B cell (primary cell): ENCODE data around the gene RMDN2. TPM values are rescaled to one million over a fixed set of nuclear protein-coding genes. Genes with fewer than 3 reads are reported as not detected.

ENCODE experiments used
- ATAC-seq: fragments of 200-7000 bp; cut with Tn5 transposase; one replicate; pipeline ENCODE4 v1.10.0; 2021; ENCODE audit warnings: low read depth, mild to moderate bottlenecking, moderate number of reproducible peaks, moderate library complexity
- CTCF ChIA-PET: fragments of 350-600 bp; sonication (Branson Sonifier 250); formaldehyde crosslinking; loops from one replicate; lab custom pipeline; 2021; ENCODE audit warnings: antibody characterized with exemption, inconsistent platforms; lab: Charles Lee
- POLR2A ChIA-PET: fragments of 350-600 bp; sonication (Branson Sonifier 250); formaldehyde crosslinking; loops from one replicate; lab custom pipeline; 2021; ENCODE audit warnings: antibody characterized with exemption; lab: Charles Lee
- DNase-seq: peaks from one replicate; pipeline ENCODE4 v3.0.0; 2013
- H2AFZ ChIP-seq: 2 replicates; pipeline ENCODE4 v1.6.1; 2012; ENCODE audit warnings: mild to moderate bottlenecking, low read depth, low read length; ENCODE audit not compliant: insufficient read depth, poor library complexity, severe bottlenecking
- H3K27ac ChIP-seq, 2 donors: 1 replicate in 1 of 2; 2 replicates in 1 of 2; pipeline ENCODE4 v1.5.1; 2012 to 2013; ENCODE audit warnings: low read length in 2 of 2, mild to moderate bottlenecking in 2 of 2, moderate library complexity in 1 of 2
- H3K27me3 ChIP-seq, 4 experiments: fragments of 200-600 bp in 1 of 4; sonication (generic) in 1 of 4; replicated peaks in 1 of 4; 1 replicate in 2 of 4; 2 replicates in 2 of 4; pipeline versions ENCODE4 v1.6.1 to v1.7.0; 2013 to 2016; ENCODE audit warnings: low read length in 3 of 4, mild to moderate bottlenecking in 2 of 4, mixed read lengths in 1 of 4, moderate library complexity in 1 of 4; ENCODE audit not compliant: insufficient read depth in 4 of 4, control insufficient read depth in 3 of 4; ENCODE audit errors: control extremely low read depth in 1 of 4
- H3K36me3 ChIP-seq, 2 experiments: replicated peaks in 1 of 2; 1 replicate in 1 of 2; 2 replicates in 1 of 2; pipeline versions ENCODE4 v1.6.1 to v1.7.1; 2013; ENCODE audit warnings: low read length in 1 of 2; ENCODE audit not compliant: insufficient read depth in 2 of 2, control insufficient read depth in 1 of 2; ENCODE audit errors: control extremely low read depth in 1 of 2, extremely low read depth in 1 of 2
- H3K4me1 ChIP-seq, 2 donors: fragments of 200-600 bp in 1 of 2; sonication (generic) in 1 of 2; 1 replicate in 1 of 2; 2 replicates in 1 of 2; pipeline versions ENCODE4 v1.5.1 to v1.6.1; 2013 to 2017; ENCODE audit warnings: low read length in 2 of 2; ENCODE audit not compliant: control insufficient read depth in 2 of 2, insufficient read depth in 2 of 2
- H3K4me2 ChIP-seq: replicated peaks from 2 replicates; pipeline ENCODE3; 2012; ENCODE audit warnings: mild to moderate bottlenecking, low read depth, low read length; ENCODE audit not compliant: poor library complexity, severe bottlenecking
- H3K4me3 ChIP-seq, 5 experiments: fragments of 200-600 bp in 1 of 5; sonication (generic) in 1 of 5; 1 replicate in 3 of 5; 2 replicates in 2 of 5; pipeline versions ENCODE4 v1.5.1 to v1.7.0; 2011 to 2016; ENCODE audit warnings: low read length in 4 of 5, mild to moderate bottlenecking in 4 of 5, low read depth in 2 of 5, control low read depth in 1 of 5, moderate library complexity in 1 of 5; ENCODE audit not compliant: insufficient read depth in 1 of 5; ENCODE audit errors: control extremely low read depth in 1 of 5, extremely low read depth in 1 of 5
- H3K79me2 ChIP-seq: fragments of 200-600 bp; sonication (generic); one replicate; pipeline ENCODE4 v1.6.0; 2016; ENCODE audit warnings: low read length; ENCODE audit not compliant: control insufficient read depth, insufficient read depth
- H3K9ac ChIP-seq: fragments of 200-600 bp; sonication (generic); 2 replicates; pipeline ENCODE4 v1.6.1; 2017; ENCODE audit warnings: mild to moderate bottlenecking, low read length, moderate library complexity
- H3K9me3 ChIP-seq, 3 donors: one replicate each; pipeline versions ENCODE4 v1.6.1 to v1.7.1; 2013; ENCODE audit warnings: low read length in 2 of 3; ENCODE audit not compliant: control insufficient read depth in 2 of 3, insufficient read depth in 1 of 3; ENCODE audit errors: control extremely low read depth in 1 of 3
- H4K20me1 ChIP-seq: 2 replicates; pipeline ENCODE4 v1.6.0; 2012; ENCODE audit warnings: mild to moderate bottlenecking, low read length; ENCODE audit not compliant: insufficient read depth, control insufficient read depth, poor library complexity, severe bottlenecking
- H3K27ac Mint-ChIP-seq: one replicate; pipeline ENCODE4 v1.8.0; 2021; ENCODE audit warnings: mixed read lengths
- H3K27me3 Mint-ChIP-seq: one replicate; pipeline ENCODE4 v1.8.0; 2021; ENCODE audit warnings: mixed read lengths
- H3K4me1 Mint-ChIP-seq: one replicate; pipeline ENCODE4 v1.8.0; 2021; ENCODE audit warnings: mixed read lengths
- H3K4me3 Mint-ChIP-seq: one replicate; pipeline ENCODE4 v1.8.0; 2021; ENCODE audit warnings: mixed read lengths
- H3K9me3 Mint-ChIP-seq: one replicate; pipeline ENCODE4 v1.8.0; 2022; ENCODE audit warnings: mixed read lengths; ENCODE audit not compliant: insufficient read depth
- CTCF ChIP-seq: fragments of 200-600 bp; IDR thresholded peaks from one replicate; pipeline ENCODE4 v1.8.0; 2022; ENCODE audit warnings: antibody characterized with exemption, mild to moderate bottlenecking
- EZH2 ChIP-seq: IDR thresholded peaks from 2 replicates; pipeline ENCODE4 v1.6.1; 2012; ENCODE audit warnings: borderline replicate concordance, low read depth, mild to moderate bottlenecking, moderate library complexity, low read length; ENCODE audit not compliant: insufficient read depth, poor library complexity, severe bottlenecking
- WGBS: methylation state at CpG from one replicate; pipeline ENCODE4 v1.1.5; 2013; ENCODE audit warnings: missing lambda C conversion rate; ENCODE audit not compliant: insufficient coverage; 5-methylcytosine and 5-hydroxymethylcytosine counted together
- intact Hi-C: fragments of 100-400 bp; cut with micrococcal nuclease; formaldehyde crosslinking; loops from one replicate; pipeline ENCODE4 v1.10.0; 2022
- polyA plus RNA-seq: library from polyadenylated mRNA; depleted of rRNA; stranded (reverse); fragments of >200 nt; gene quantifications from 2 replicates; pipeline ENCODE4 v1.2.3, GENCODE V29; 2012
- total RNA-seq, 2 donors: library from RNA; stranded (reverse); fragments of 120-200 nt in 1 of 2; gene quantifications; 1 replicate in 1 of 2; 2 replicates in 1 of 2; pipeline versions ENCODE4 v1.2.3 to v1.2.4, GENCODE V29; 2013 to 2022

Gene RMDN2
- total and polyA plus RNA-seq, 2 donors (not counting 1 experiment from before 2014, with no cell fraction given): 6.4 to 6.6 TPM

- Histone ChIP-seq H3K9ac (no peak overlapping the region), H3K4me2 (no peak overlapping the region), H4K20me1 (no peaks in the 10 kb centered on the region), H3K27me3 (no peaks in the 10 kb centered on the region), H3K79me2 (no peaks in the 10 kb centered on the region), H2AFZ (no peak overlapping the region), H3K36me3 (no peaks in the 10 kb centered on the region), H3K4me3 (no peak overlapping the region), H3K9me3 (peaks cover 0 to 9% (median 0%) of the 10 kb centered on the region in 3 donors), H3K4me1 (no peaks in the 10 kb centered on the region), H3K27ac (no peak overlapping the region)
- Mint-ChIP-seq H3K9me3 (no peaks in the 10 kb centered on the region), H3K4me1 (no peaks in the 10 kb centered on the region), H3K27me3 (no peaks in the 10 kb centered on the region), H3K4me3 (no peak overlapping the region), H3K27ac (no peak overlapping the region)
- ChIA-PET CTCF (no interaction called here), POLR2A (no interaction called here)
- WGBS: 96% methylated on average over 4 of the region's 9 CpGs
- intact Hi-C loops: no loop called here
- ATAC-seq (no peak), DNase-seq (no peak)
- no peak for TF ChIP-seq EZH2
- no peak for TF ChIP-seq CTCF
Measured at GRCh38 chr2:38021589-38021988, 96.5 kb downstream of the RMDN2 start.

- DNase-seq (no peak), ATAC-seq (no peak)
- Histone ChIP-seq H3K27ac (no peak overlapping the region), H3K27me3 (no peaks in the 10 kb centered on the region), H3K9ac (no peak overlapping the region), H3K79me2 (no peaks in the 10 kb centered on the region), H3K4me3 (no peak overlapping the region), H3K4me2 (no peak overlapping the region), H4K20me1 (no peaks in the 10 kb centered on the region), H3K36me3 (no peaks in the 10 kb centered on the region), H3K9me3 (no peaks in the 10 kb centered on the region), H3K4me1 (no peaks in the 10 kb centered on the region), H2AFZ (no peak overlapping the region)
- H3K27ac Mint-ChIP-seq: no peak overlapping the region
- H3K9me3 Mint-ChIP-seq: no peaks in the 10 kb centered on the region
- WGBS: 78% methylated on average over 1 of the region's 2 CpGs
- no peaks in the 10 kb centered on the region for H3K4me1 Mint-ChIP-seq
- POLR2A ChIA-PET: no interaction called here
- H3K4me3 Mint-ChIP-seq: no peak overlapping the region
- CTCF ChIA-PET: no interaction called here
- H3K27me3 Mint-ChIP-seq: peaks cover 3% of the 10 kb centered on the region
- TF ChIP-seq CTCF (no peak), EZH2 (no peak)
- intact Hi-C loops: no loop called here
Measured at GRCh38 chr2:38026846-38027245, 101.8 kb downstream of the RMDN2 start.
